Measurements from ENCODE around the gene MRLN. TPM values are rescaled to one million over a fixed set of nuclear protein-coding genes. Genes with fewer than 3 reads are reported as not detected.
"Not testable (repeated sequence)": the region's sequence is repeated elsewhere in the genome, so short reads cannot be mapped to it uniquely, and the experiment has no call there.

MRLN gene
- total RNA-seq, 1 donor from 2014 or later, result not detected

GRCh38 chr10:59793919-59794318 lies 40.7 kb upstream of the MRLN start:
- Histone ChIP-seq H3K4me2 (no peak overlapping the region), H3K27ac (no peak overlapping the region), H2AFZ (replicated peaks) (no peak overlapping the region), H3F3A (ENCODE audit: low read depth) (no peaks in the 10 kb centered on the region), H3K9ac (no peak overlapping the region), H3K9me3 (ENCODE audit: low read depth) (no peaks in the 10 kb centered on the region), H3K79me2 (ENCODE audit: low read depth) (no peaks in the 10 kb centered on the region), H3K4me1 (no peaks in the 10 kb centered on the region), H3K27me3 (no peaks in the 10 kb centered on the region), H4K20me1 (ENCODE audit: low read depth) (no peaks in the 10 kb centered on the region), H3K36me3 (peaks cover 12% of the 10 kb centered on the region), H3K4me3 (no peak overlapping the region)
- Mint-ChIP-seq H3K9me3 (peaks cover 2% of the 10 kb centered on the region), H3K4me1 (peaks cover 5% of the 10 kb centered on the region), H3K27ac (no peak overlapping the region), H3K36me3 (peaks cover 53% of the 10 kb centered on the region), H3K4me3 (no peak overlapping the region), H3K27me3 (ENCODE audit: insufficient read depth, low read depth) (no peaks in the 10 kb centered on the region)
- DNase-seq (ENCODE audit: low spot score), result no peak
- TF ChIP-seq EZH2 (IDR thresholded peaks at IDR 0.05) (no peak), EZH2phosphoT487 (IDR thresholded peaks at IDR 0.05) (no peak)
- TF ChIP-seq, protein P1, sequence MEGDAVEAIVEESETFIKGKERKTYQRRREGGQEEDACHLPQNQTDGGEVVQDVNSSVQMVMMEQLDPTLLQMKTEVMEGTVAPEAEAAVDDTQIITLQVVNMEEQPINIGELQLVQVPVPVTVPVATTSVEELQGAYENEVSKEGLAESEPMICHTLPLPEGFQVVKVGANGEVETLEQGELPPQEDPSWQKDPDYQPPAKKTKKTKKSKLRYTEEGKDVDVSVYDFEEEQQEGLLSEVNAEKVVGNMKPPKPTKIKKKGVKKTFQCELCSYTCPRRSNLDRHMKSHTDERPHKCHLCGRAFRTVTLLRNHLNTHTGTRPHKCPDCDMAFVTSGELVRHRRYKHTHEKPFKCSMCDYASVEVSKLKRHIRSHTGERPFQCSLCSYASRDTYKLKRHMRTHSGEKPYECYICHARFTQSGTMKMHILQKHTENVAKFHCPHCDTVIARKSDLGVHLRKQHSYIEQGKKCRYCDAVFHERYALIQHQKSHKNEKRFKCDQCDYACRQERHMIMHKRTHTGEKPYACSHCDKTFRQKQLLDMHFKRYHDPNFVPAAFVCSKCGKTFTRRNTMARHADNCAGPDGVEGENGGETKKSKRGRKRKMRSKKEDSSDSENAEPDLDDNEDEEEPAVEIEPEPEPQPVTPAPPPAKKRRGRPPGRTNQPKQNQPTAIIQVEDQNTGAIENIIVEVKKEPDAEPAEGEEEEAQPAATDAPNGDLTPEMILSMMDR (IDR thresholded peaks at IDR 0.05), result no peak

DNA sequence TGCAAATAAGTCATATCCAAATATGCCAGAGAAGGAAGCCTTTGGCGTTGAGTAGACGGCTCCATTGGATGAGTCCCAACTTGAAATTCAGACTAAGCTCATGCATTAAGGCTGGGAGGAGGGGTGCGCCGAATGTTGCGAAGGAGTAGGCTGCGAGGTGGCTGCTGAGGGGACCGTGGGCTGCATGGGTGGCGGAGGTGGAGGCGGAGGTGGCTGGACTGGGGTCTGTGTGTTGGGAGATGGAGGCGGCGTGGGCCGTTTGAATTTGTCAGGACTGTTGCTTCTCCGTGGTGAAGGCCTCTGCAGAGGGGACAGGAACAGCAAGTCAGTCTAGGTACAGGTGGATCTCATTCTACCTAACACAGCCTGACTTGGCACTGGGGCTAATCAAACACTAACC lies 39.6 kb upstream of the MRLN start:
- Histone ChIP-seq H3K36me3 (peaks cover 12% of the 10 kb centered on the region), H3K4me1 (no peaks in the 10 kb centered on the region), H2AFZ (replicated peaks) (no peak overlapping the region), H4K20me1 (ENCODE audit: low read depth) (no peaks in the 10 kb centered on the region), H3K27ac (no peak overlapping the region), H3K27me3 (no peaks in the 10 kb centered on the region), H3F3A (ENCODE audit: low read depth) (no peaks in the 10 kb centered on the region), H3K9me3 (ENCODE audit: low read depth) (no peaks in the 10 kb centered on the region), H3K9ac (no peak overlapping the region), H3K4me3 (no peak overlapping the region), H3K4me2 (no peak overlapping the region), H3K79me2 (ENCODE audit: low read depth) (no peaks in the 10 kb centered on the region)
- H3K27me3 Mint-ChIP-seq (ENCODE audit: insufficient read depth, low read depth), result no peaks in the 10 kb centered on the region
- H3K27ac Mint-ChIP-seq, result no peak overlapping the region
- H3K4me1 Mint-ChIP-seq, result peaks cover 5% of the 10 kb centered on the region
- H3K36me3 Mint-ChIP-seq, result peaks cover 47% of the 10 kb centered on the region
- H3K9me3 Mint-ChIP-seq, result peaks cover 2% of the 10 kb centered on the region
- no peak overlapping the region for H3K4me3 Mint-ChIP-seq
- TF ChIP-seq EZH2phosphoT487 (IDR thresholded peaks at IDR 0.05) (no peak), EZH2 (IDR thresholded peaks at IDR 0.05) (no peak)
- TF ChIP-seq, protein P1 (IDR thresholded peaks at IDR 0.05), result no peak
- DNase-seq (ENCODE audit: low spot score), result no peak

DNA sequence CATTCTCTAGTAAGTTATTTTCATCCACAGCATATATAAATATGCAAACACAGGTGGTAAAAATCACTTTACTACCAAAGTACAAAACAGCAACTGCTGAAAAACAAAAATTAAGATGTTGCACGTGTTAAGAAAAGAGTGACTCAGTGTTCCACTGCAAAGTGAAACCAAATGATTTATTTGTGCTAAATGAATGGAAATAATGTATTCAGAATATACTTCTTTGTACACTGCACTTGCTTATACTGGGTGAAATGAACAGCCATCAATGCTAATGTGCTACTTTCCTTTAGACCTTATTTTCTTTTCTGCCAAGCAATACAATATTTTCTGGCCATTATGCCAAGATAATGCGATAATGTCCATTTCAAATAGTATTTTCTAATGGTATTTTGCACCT lies 38.3 kb upstream of the MRLN start:
- TF ChIP-seq EZH2 (IDR thresholded peaks at IDR 0.05), result no peak
- TF ChIP-seq, protein P1 (IDR thresholded peaks at IDR 0.05), result no peak
- no peak for TF ChIP-seq EZH2phosphoT487 (IDR thresholded peaks at IDR 0.05)
- Histone ChIP-seq H3K27me3 (no peaks in the 10 kb centered on the region), H3K9ac (no peak overlapping the region), H3K4me2 (no peak overlapping the region), H4K20me1 (ENCODE audit: low read depth) (no peaks in the 10 kb centered on the region), H3K79me2 (ENCODE audit: low read depth) (no peaks in the 10 kb centered on the region), H3K4me1 (no peaks in the 10 kb centered on the region), H3F3A (ENCODE audit: low read depth) (no peaks in the 10 kb centered on the region), H2AFZ (replicated peaks) (no peak overlapping the region), H3K36me3 (peaks cover 12% of the 10 kb centered on the region), H3K27ac (no peak overlapping the region), H3K4me3 (no peak overlapping the region), H3K9me3 (ENCODE audit: low read depth) (no peaks in the 10 kb centered on the region)
- no peak for DNase-seq (ENCODE audit: low spot score)
- no peak overlapping the region for H3K4me3 Mint-ChIP-seq
- peaks cover 5% of the 10 kb centered on the region for H3K4me1 Mint-ChIP-seq
- H3K27me3 Mint-ChIP-seq (ENCODE audit: insufficient read depth, low read depth), result no peaks in the 10 kb centered on the region
- H3K36me3 Mint-ChIP-seq, result peaks cover 39% of the 10 kb centered on the region
- H3K9me3 Mint-ChIP-seq, result peaks cover 2% of the 10 kb centered on the region
- H3K27ac Mint-ChIP-seq, result no peak overlapping the region

GRCh38 chr10:59790080-59790479 lies 36.8 kb upstream of the MRLN start:
- H4K20me1 ChIP-seq (ENCODE audit: low read depth); H3K4me2 ChIP-seq; H3K27me3 Mint-ChIP-seq (ENCODE audit: insufficient read depth, low read depth); H3K4me3 Mint-ChIP-seq; H3K9me3 Mint-ChIP-seq; H3K79me2 ChIP-seq (ENCODE audit: low read depth); H3F3A ChIP-seq (ENCODE audit: low read depth); H3K4me3 ChIP-seq; H3K27ac ChIP-seq; H3K27me3 ChIP-seq; H3K36me3 ChIP-seq; H3K4me1 ChIP-seq; H3K27ac Mint-ChIP-seq; H3K9ac ChIP-seq; H3K9me3 ChIP-seq (ENCODE audit: low read depth); H3K4me1 Mint-ChIP-seq; DNase-seq (ENCODE audit: low spot score); H2AFZ ChIP-seq (replicated peaks): not testable (repeated sequence)
- H3K36me3 Mint-ChIP-seq, result peaks cover 32% of the 10 kb centered on the region

DNA sequence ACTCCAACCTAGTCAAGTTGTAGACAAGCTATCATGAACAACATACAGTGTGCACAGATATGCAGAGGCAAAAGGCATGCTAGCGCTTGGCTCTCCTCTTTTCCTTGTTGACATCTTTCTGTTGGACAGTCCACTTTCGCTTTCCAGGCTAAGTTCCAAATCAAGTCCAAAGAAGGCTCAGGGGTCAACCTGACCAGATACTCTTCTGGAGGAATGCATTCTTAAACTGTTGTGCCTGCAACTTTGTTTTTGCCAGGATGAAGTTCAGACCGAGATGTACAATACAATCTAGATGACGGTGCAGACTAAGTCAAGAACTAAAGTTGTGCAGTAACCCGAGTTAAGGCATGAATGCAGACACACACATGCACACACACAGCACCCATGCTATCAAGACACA lies 35.7 kb upstream of the MRLN start:
- not testable (repeated sequence) for H3K27ac Mint-ChIP-seq; H3K9me3 Mint-ChIP-seq; H3K4me2 ChIP-seq; H3K9ac ChIP-seq; H3K4me1 Mint-ChIP-seq; H2AFZ ChIP-seq (replicated peaks); H3K27me3 Mint-ChIP-seq (ENCODE audit: insufficient read depth, low read depth); H3F3A ChIP-seq (ENCODE audit: low read depth); H3K36me3 ChIP-seq; H3K9me3 ChIP-seq (ENCODE audit: low read depth); H3K4me3 ChIP-seq; H3K27ac ChIP-seq; H3K4me3 Mint-ChIP-seq; H3K27me3 ChIP-seq; H3K79me2 ChIP-seq (ENCODE audit: low read depth); H3K4me1 ChIP-seq; H4K20me1 ChIP-seq (ENCODE audit: low read depth); DNase-seq (ENCODE audit: low spot score)
- H3K36me3 Mint-ChIP-seq, result peaks cover 22% of the 10 kb centered on the region

Measured in neural progenitor cell (in vitro differentiated cells).